ENCODE data around the gene CCDC51.
A peak's percentile ranks its signal among the peaks of the same experiment; 100 is the strongest.
"Not testable (repeated sequence)": the region's sequence is repeated elsewhere in the genome, so short reads cannot be mapped to it uniquely, and the experiment has no call there.

The CCDC51 gene

DNA sequence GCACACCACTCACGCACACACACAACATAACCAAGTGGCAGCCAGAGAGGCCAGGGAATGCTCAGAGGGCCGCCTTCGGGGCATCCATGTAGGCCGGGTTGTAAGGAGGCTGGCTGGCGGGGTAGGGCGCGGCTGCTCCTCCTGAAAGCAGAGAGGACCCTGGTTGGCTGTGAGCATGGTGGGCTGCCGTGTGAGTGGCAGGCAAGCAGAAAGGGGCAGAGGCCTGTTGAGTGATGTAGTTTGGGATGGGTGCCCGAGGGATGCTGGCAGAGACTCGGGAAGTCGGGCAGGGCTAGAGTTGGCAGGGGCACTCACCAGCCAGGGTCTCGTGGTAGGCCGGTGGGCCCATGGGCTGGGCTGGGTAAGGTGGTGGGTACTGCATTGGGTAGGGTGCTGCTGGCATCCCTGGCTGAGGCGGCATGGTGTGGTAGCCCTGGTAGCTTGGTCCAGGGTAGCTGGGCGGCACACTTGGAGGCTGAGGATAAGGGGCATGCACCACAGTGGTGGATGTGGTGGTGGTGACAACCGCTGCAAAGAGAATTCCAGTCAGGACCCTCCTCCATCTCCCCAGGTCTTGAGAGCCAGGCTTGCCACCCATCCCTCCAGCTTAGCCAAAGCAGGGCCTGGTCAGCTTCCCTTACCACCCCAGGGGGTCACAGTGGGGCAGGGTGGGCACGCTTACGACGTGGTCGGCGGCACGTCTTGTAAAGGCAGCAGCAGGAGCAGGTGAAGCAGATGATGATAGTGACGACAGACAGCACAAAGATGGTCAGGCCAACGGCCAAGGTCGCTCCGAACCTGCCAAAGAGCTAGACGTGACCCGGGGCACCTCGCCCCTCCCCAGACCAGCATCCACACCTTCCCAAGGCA is 29.4 kb upstream of the CCDC51 start:
- Mint-ChIP-seq H3K27ac (peak overlapping the region; percentile 95), H3K27me3 (no peaks in the 10 kb centered on the region), H3K9me3 (no peaks in the 10 kb centered on the region), H3K4me1 (peaks cover 63% of the 10 kb centered on the region), H3K36me3 (peaks cover 29% of the 10 kb centered on the region), H3K4me3 (peak overlapping the region; percentile 36)
- no peak for ATAC-seq

DNA sequence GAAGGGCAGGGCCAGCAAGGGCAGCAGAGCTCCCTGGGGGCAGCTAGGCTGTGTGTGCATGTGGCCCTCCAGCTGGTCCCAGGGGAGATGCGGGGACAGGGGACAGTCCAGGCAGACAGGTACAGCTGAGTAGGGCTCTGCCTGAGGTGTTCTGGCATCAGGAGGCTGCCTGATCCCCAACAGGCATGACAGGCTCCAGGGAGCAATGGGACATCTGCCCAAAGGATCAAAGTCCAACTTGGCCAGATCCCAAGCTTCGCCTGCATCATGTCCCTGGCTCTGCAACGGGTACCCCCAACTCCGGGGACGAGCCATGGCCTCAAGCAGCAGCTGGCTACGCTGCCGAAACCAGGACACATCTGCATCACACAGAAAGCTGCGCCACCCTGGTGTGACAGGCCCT is 28.4 kb upstream of the CCDC51 start:
- Mint-ChIP-seq H3K27ac (peak overlapping the region; percentile 95), H3K9me3 (no peaks in the 10 kb centered on the region), H3K4me3 (peak overlapping the region; percentile 87), H3K4me1 (peaks cover 59% of the 10 kb centered on the region), H3K27me3 (no peaks in the 10 kb centered on the region), H3K36me3 (peaks cover 29% of the 10 kb centered on the region)
- ATAC-seq: no peak

DNA sequence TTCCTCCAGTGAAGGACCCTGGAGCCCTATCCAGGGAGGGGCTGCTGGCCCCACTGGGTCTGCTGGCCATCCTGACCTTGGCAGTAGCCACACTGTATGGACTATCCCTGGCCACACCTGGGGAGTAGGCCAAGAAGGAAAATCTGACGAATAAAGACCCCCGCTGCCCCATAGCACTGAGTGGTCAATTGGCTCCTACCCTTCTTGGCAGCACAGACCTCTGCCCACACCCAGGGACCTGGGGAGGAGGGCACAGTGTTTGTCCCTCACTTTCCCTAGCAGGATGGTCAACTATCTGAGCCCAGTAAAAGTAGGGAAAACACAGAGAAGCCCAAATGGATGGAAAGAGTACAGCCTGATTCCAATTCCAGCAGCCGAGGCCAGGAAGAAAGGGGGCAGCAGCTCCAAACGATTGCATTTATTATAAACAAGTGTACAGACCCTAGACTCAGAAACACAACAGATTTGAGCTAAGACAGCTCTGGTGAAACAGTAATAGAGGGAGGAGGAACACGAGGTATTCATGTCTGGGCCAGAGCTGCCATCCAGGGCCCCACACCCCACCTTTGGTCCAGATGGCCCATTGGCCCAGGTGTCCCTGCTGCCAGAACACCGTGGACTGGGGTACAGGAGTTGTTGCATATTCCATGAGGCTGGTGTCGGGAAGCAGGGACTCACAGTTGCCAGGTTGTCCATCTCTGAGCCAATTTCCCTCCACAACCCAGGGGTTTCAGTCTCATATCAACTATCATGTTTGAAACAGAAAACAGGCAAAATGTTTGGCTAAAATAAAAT is 27.8 kb upstream of the CCDC51 start:
- Mint-ChIP-seq H3K36me3 (peaks cover 29% of the 10 kb centered on the region), H3K27me3 (no peaks in the 10 kb centered on the region), H3K27ac (peak overlapping the region; percentile 95)

GRCh38 chr3:48467110-48467454 is 27.2 kb upstream of the CCDC51 start:
- Mint-ChIP-seq H3K9me3 (no peaks in the 10 kb centered on the region), H3K27ac (peak overlapping the region; percentile 95), H3K36me3 (peaks cover 29% of the 10 kb centered on the region), H3K4me1 (peaks cover 52% of the 10 kb centered on the region), H3K27me3 (no peaks in the 10 kb centered on the region), H3K4me3 (peak overlapping the region; percentile 87)
- no peak for ATAC-seq

More for the DNA sequence above, 27.8 kb upstream of the CCDC51 start:
- peak overlapping the region; percentile 87 for H3K4me3 Mint-ChIP-seq
- no peaks in the 10 kb centered on the region for H3K9me3 Mint-ChIP-seq
- peaks cover 53% of the 10 kb centered on the region for H3K4me1 Mint-ChIP-seq
- ATAC-seq: no peak

DNA sequence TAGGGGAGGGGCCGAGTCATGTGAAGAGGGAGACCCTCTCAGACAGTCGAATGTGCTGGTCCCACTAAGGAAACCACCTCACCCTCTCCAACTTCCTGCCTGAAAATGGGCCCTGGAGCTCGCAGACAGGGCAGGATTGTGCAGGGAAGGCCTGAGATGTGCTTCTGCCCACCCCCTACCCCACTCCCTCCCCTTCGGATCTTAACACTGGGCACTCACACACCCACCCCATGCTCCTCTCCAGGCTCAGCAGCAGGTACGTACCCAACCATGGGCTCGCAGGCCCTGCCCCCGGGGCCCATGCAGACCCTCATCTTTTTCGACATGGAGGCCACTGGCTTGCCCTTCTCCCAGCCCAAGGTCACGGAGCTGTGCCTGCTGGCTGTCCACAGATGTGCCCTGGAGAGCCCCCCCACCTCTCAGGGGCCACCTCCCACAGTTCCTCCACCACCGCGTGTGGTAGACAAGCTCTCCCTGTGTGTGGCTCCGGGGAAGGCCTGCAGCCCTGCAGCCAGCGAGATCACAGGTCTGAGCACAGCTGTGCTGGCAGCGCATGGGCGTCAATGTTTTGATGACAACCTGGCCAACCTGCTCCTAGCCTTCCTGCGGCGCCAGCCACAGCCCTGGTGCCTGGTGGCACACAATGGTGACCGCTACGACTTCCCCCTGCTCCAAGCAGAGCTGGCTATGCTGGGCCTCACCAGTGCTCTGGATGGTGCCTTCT is 26.6 kb upstream of the CCDC51 start:
- Mint-ChIP-seq H3K27ac (peak overlapping the region; percentile 95), H3K4me1 (peaks cover 52% of the 10 kb centered on the region), H3K9me3 (no peaks in the 10 kb centered on the region), H3K4me3 (peak overlapping the region; percentile 87), H3K27me3 (no peaks in the 10 kb centered on the region), H3K36me3 (peaks cover 29% of the 10 kb centered on the region)
- ATAC-seq: peak; percentile 53

GRCh38 chr3:48465531-48466378 is 25.8 kb upstream of the CCDC51 start:
- Mint-ChIP-seq H3K27me3 (no peaks in the 10 kb centered on the region), H3K27ac (peak overlapping the region; percentile 95), H3K4me1 (peaks cover 52% of the 10 kb centered on the region), H3K36me3 (peaks cover 29% of the 10 kb centered on the region), H3K4me3 (peak overlapping the region; percentile 87), H3K9me3 (no peaks in the 10 kb centered on the region)
- peak; percentile 98 for ATAC-seq

GRCh38 chr3:48465237-48465530 is 25.3 kb upstream of the CCDC51 start:
- Mint-ChIP-seq H3K27me3 (no peaks in the 10 kb centered on the region), H3K4me1 (peaks cover 48% of the 10 kb centered on the region), H3K4me3 (peak overlapping the region; percentile 87), H3K36me3 (peaks cover 29% of the 10 kb centered on the region), H3K9me3 (no peaks in the 10 kb centered on the region), H3K27ac (peak overlapping the region; percentile 95)
- ATAC-seq: no peak

GRCh38 chr3:48464713-48465221 is 24.8 kb upstream of the CCDC51 start:
- Mint-ChIP-seq H3K9me3 (no peaks in the 10 kb centered on the region), H3K27me3 (no peaks in the 10 kb centered on the region), H3K36me3 (peaks cover 25% of the 10 kb centered on the region), H3K27ac (peak overlapping the region; percentile 95), H3K4me1 (peaks cover 44% of the 10 kb centered on the region), H3K4me3 (no peak overlapping the region)
- no peak for ATAC-seq

DNA sequence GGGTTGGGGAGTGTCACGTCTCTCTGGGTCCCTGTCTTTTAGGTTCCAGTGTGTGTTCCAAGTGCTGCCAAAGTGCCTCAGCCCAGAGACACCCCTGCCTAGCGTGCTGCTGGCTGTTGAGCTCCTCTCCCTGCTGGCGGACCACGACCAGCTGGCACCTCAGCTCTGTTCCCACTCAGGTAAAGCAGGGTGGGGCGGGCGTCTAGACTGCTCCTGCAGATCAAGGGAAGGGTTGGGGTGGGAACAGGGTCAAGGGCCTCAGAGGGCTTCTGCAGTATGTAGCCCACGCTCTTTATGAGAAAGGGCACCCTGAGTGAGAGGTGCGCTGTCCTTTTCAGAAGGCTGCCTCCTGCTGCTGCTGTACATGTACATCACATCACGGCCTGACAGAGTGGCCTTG is 23.8 kb upstream of the CCDC51 start:
- H3K4me3 Mint-ChIP-seq: no peak overlapping the region
- peaks cover 14% of the 10 kb centered on the region for H3K36me3 Mint-ChIP-seq
- no peaks in the 10 kb centered on the region for H3K9me3 Mint-ChIP-seq
- no peak overlapping the region for H3K27ac Mint-ChIP-seq
- H3K4me1 Mint-ChIP-seq: peaks cover 33% of the 10 kb centered on the region
- H3K27me3 Mint-ChIP-seq: no peaks in the 10 kb centered on the region
- no peak for ATAC-seq

- not testable (repeated sequence) for H3K27me3 Mint-ChIP-seq
Observed at GRCh38 chr3:48461767-48462166, 21.8 kb upstream of the CCDC51 start.

DNA sequence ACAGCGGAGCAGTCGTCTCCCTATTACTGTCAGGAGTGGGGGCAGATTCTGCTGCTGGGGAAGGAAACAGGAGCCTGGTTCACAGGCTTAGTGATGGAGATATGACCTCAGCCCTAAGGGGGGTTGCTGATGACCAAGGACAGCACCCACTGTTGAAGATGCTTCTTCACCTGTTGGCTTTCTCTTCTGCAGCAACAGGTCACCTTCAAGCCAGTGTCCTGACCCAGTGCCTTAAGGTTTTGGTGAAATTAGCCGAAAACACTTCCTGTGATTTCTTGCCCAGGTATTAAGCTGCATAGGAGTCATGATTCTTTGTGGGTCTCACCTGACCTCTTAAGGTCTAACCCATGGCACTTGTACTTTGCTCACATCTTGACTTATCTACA is 20.6 kb upstream of the CCDC51 start:
- Mint-ChIP-seq H3K4me1 (peaks cover 5% of the 10 kb centered on the region), H3K27me3 (no peaks in the 10 kb centered on the region), H3K4me3 (no peak overlapping the region), H3K36me3 (no peaks in the 10 kb centered on the region), H3K9me3 (no peaks in the 10 kb centered on the region), H3K27ac (no peak overlapping the region)
- no peak for ATAC-seq

More at GRCh38 chr3:48461767-48462166, 21.8 kb upstream of the CCDC51 start:
- H3K36me3 Mint-ChIP-seq, H3K27ac Mint-ChIP-seq, H3K9me3 Mint-ChIP-seq, H3K4me3 Mint-ChIP-seq, ATAC-seq: not testable (repeated sequence)
- peaks cover 14% of the 10 kb centered on the region for H3K4me1 Mint-ChIP-seq

GRCh38 chr3:48459773-48460516 is 20.0 kb upstream of the CCDC51 start:
- Mint-ChIP-seq H3K27me3 (no peaks in the 10 kb centered on the region), H3K4me3 (no peak overlapping the region), H3K9me3 (no peaks in the 10 kb centered on the region), H3K36me3 (no peaks in the 10 kb centered on the region), H3K4me1 (no peaks in the 10 kb centered on the region), H3K27ac (no peak overlapping the region)
- no peak for ATAC-seq

DNA sequence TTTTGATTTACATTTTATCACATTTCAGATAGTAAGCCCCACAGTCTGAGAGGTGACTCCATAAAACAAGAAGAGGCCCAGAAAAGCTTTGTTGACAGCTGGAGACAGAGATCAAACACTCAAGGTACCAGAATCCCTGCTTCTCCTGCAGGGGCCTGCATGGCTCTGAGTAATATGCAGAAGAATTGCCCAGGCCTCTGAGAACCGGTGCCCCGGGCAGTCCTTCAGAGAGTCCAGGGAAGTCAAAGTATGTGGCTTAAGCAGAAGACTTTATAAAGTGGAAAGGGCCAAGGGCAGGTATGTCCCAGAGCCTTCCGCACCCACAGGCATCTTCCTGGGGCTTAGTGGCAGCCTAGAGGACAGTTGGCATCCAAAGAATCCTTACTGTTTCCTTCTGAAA is 19.4 kb upstream of the CCDC51 start:
- no peak for ATAC-seq
- Mint-ChIP-seq H3K9me3 (no peaks in the 10 kb centered on the region), H3K4me1 (no peaks in the 10 kb centered on the region), H3K36me3 (no peaks in the 10 kb centered on the region), H3K27me3 (no peaks in the 10 kb centered on the region), H3K27ac (no peak overlapping the region), H3K4me3 (no peak overlapping the region)

DNA sequence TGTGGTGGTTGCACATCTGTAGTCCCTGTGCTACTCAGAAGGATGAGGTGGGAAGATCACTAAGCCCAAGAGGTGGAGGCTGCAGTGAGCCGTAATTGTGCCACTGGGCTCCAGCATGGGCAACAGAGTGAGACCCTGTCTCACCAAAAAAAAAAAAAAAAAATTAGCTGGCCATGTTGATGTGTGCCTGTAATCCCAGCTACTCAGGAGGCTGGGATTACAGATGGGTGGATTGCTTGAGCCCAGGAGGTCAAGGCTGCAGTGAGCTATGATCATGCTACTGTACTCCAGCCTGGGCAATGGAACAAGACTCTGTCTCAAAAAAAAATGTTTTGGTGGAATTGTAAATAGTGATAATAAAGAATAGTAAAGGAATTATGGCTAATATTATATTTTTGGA is 16.5 kb upstream of the CCDC51 start:
- Mint-ChIP-seq H3K4me3 (no peak overlapping the region), H3K9me3 (no peaks in the 10 kb centered on the region), H3K4me1 (no peaks in the 10 kb centered on the region), H3K27ac (no peak overlapping the region), H3K36me3 (peaks cover 4% of the 10 kb centered on the region), H3K27me3 (no peaks in the 10 kb centered on the region)
- ATAC-seq: no peak

All from stimulated activated memory B cell treated with anti-CD40 and anti-IgM and Interleukin-4, amounts not matched to agents 10 μg/mL and 1 μg/mL and 100 μg/mL, for 72 hours (primary cell).